CD8-positive, alpha-beta memory T cell (primary cell): ENCODE data around the gene TRAFD1. TPM values are rescaled to one million over a fixed set of nuclear protein-coding genes. Genes with fewer than 3 reads are reported as not detected.

Source experiments
- CTCF ChIA-PET: fragments of 350-600 bp; sonication (Branson Sonifier 250); formaldehyde crosslinking; loops from one replicate; lab custom pipeline; 2021; ENCODE audit warnings: antibody characterized with exemption; lab: Charles Lee
- POLR2A ChIA-PET: fragments of 350-600 bp; sonication (Branson Sonifier 250); formaldehyde crosslinking; loops from one replicate; lab custom pipeline; 2021; ENCODE audit warnings: antibody characterized with exemption; lab: Charles Lee
- DNase-seq, 5 donors: peaks; one replicate each; pipeline versions ENCODE4 v3.0.0 to v3.0.0-alpha.2; 2020 to 2022; ENCODE audit warnings: mixed read lengths in 1 of 5
- H3K27ac ChIP-seq: one replicate; pipeline ENCODE4 v1.7.0; 2013; ENCODE audit warnings: low read depth, mild to moderate bottlenecking, low read length, moderate library complexity
- H3K27me3 ChIP-seq: 2 replicates; pipeline ENCODE4 v1.7.0; 2013; ENCODE audit warnings: low read length, mild to moderate bottlenecking; ENCODE audit not compliant: insufficient read depth, poor library complexity, severe bottlenecking
- H3K36me3 ChIP-seq: 2 replicates; pipeline ENCODE4 v1.7.0; 2013; ENCODE audit warnings: mild to moderate bottlenecking, low read length, moderate library complexity; ENCODE audit not compliant: insufficient read depth
- H3K4me1 ChIP-seq: 2 replicates; pipeline ENCODE4 v1.7.0; 2013; ENCODE audit warnings: mild to moderate bottlenecking, low read length, moderate library complexity; ENCODE audit not compliant: insufficient read depth
- H3K4me3 ChIP-seq: 2 replicates; pipeline ENCODE4 v1.7.0; 2013; ENCODE audit warnings: mild to moderate bottlenecking, low read length
- H3K9me3 ChIP-seq: 2 replicates; pipeline ENCODE4 v1.7.0; 2013; ENCODE audit warnings: mild to moderate bottlenecking, low read length
- H3K27ac Mint-ChIP-seq, 8 donors: one replicate each; pipeline ENCODE4 v1.8.0; 2020 to 2021; ENCODE audit warnings: mixed read lengths in 8 of 8, mild to moderate bottlenecking in 6 of 8, inconsistent platforms in 3 of 8, moderate library complexity in 3 of 8
- H3K27me3 Mint-ChIP-seq, 2 donors: one replicate each; pipeline ENCODE4 v1.8.0; 2020 to 2021; ENCODE audit warnings: mixed read lengths in 2 of 2, mild to moderate bottlenecking in 1 of 2, moderate library complexity in 1 of 2
- H3K36me3 Mint-ChIP-seq, 3 donors: one replicate each; pipeline ENCODE4 v1.8.0; 2020 to 2021; ENCODE audit warnings: mixed read lengths in 3 of 3, inconsistent platforms in 1 of 3, mild to moderate bottlenecking in 1 of 3
- H3K4me1 Mint-ChIP-seq, 3 donors: one replicate each; pipeline ENCODE4 v1.8.0; 2020 to 2021; ENCODE audit warnings: mixed read lengths in 3 of 3, inconsistent platforms in 1 of 3, mild to moderate bottlenecking in 1 of 3
- H3K4me3 Mint-ChIP-seq, 7 donors: one replicate each; pipeline ENCODE4 v1.8.0; 2020 to 2021; ENCODE audit warnings: mixed read lengths in 7 of 7, mild to moderate bottlenecking in 6 of 7, moderate library complexity in 4 of 7, inconsistent platforms in 2 of 7
- H3K9me3 Mint-ChIP-seq, 5 donors: one replicate each; pipeline ENCODE4 v1.8.0; 2020 to 2022; ENCODE audit warnings: mixed read lengths in 5 of 5, mild to moderate bottlenecking in 3 of 5, moderate library complexity in 2 of 5, inconsistent platforms in 1 of 5
- polyA plus RNA-seq: library from polyadenylated mRNA; unstranded; fragments of 300-500 nt; fragmentation: Illumina TruSeq; gene quantifications from one replicate; pipeline ENCODE4 v1.2.3, GENCODE V29; 2021
- total RNA-seq, 2 experiments: library from RNA; stranded (reverse); gene quantifications; one replicate each; pipeline ENCODE4 v1.2.3, GENCODE V29; 2021

Gene TRAFD1
- total and polyA plus RNA-seq, 3 experiments from 2014 or later: 34.5 to 55.6 (median 34.5) TPM

DNA sequence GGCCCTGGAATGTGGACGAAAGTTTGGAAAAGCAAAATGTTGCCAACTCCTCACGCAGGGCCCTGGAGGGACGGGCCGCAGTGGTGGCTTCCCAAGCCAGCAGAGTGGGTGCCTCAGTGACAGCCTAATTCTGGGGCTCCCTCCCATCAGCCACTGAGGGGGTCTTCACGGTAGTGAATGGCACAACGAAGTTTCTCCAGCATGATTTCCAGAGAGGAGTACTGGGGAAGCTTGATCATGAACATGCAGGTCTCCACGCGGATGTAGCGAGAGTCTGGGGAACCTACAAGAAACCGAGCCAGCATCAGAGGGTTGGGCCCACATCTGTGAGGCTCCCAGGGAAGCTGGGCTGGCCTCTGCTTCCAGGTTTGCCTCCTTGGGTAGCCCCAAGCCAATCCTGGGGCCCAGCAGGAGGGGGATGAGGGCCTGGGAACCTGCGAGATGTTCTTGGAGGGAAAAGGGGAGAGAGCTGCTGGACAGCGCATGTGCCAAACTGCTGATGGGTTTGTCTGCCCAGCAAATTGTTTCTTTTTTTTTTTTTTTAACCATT lies 37.0 kb downstream of the TRAFD1 start:
- Histone ChIP-seq H3K36me3 (no peaks in the 10 kb centered on the region), H3K27me3 (no peaks in the 10 kb centered on the region), H3K4me1 (peaks cover 20% of the 10 kb centered on the region), H3K9me3 (peaks cover 8% of the 10 kb centered on the region), H3K27ac (no peak overlapping the region), H3K4me3 (no peak overlapping the region)
- Mint-ChIP-seq H3K4me3 (no peak overlapping the region), H3K9me3 (peaks cover 12 to 26% (median 20%) of the 10 kb centered on the region in 5 donors), H3K4me1 (peaks cover 28 to 42% (median 41%) of the 10 kb centered on the region in 3 donors), H3K27me3 (no peaks in the 10 kb centered on the region), H3K27ac (peak overlapping the region in 2 of 8 donors; percentile 27 to 45), H3K36me3 (peaks cover 26 to 61% (median 36%) of the 10 kb centered on the region in 3 donors)
- DNase-seq: no peak
- CTCF ChIA-PET: no interaction called here
- POLR2A ChIA-PET: interaction anchor here (0.6 kb wide), 1 partner anchor 106 kb away, joined by 5 read pairs; no protein-coding TSS in a partner anchor

DNA sequence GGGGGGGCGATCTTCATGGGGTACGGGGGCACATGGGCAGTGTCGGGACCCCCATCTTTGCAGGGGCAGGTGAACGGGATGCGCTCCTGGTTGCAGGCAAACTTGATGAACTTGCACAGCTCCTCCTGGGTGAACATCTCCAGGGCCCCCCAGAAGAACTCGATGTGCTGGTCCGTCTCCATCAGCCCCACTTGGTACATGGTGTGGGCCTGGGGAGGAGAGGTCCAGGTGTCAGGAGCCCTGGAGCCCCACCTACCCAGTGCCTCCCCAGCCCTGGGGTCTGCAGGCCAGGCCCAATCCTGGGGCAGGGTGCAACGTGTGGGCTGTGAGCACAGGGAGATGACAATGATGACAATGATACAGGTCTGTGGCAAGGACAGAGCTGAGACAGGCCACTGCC lies 37.7 kb downstream of the TRAFD1 start:
- no peak overlapping the region for H3K27ac ChIP-seq
- H3K4me1 ChIP-seq: peaks cover 18% of the 10 kb centered on the region
- no peaks in the 10 kb centered on the region for H3K36me3 ChIP-seq
- DNase-seq: no peak
- H3K27ac Mint-ChIP-seq: peak overlapping the region in 2 of 8 donors; percentile 50 to 73
- H3K36me3 Mint-ChIP-seq: peaks cover 19 to 54% (median 28%) of the 10 kb centered on the region in 3 donors
- H3K27me3 Mint-ChIP-seq: no peaks in the 10 kb centered on the region
- H3K4me1 Mint-ChIP-seq: peaks cover 21 to 35% (median 34%) of the 10 kb centered on the region in 3 donors
- H3K9me3 Mint-ChIP-seq: peaks cover 5 to 19% (median 13%) of the 10 kb centered on the region in 5 donors
- H3K9me3 ChIP-seq: peaks cover 8% of the 10 kb centered on the region
- H3K27me3 ChIP-seq: no peaks in the 10 kb centered on the region
- H3K4me3 Mint-ChIP-seq: no peak overlapping the region
- no peak overlapping the region for H3K4me3 ChIP-seq
- CTCF ChIA-PET: interaction anchor here (0.6 kb wide), 1 partner anchor 56 kb away, joined by 3 read pairs; no protein-coding TSS in a partner anchor
- POLR2A ChIA-PET: interaction anchor here (0.6 kb wide), 1 partner anchor 107 kb away, joined by 5 read pairs; no protein-coding TSS in a partner anchor

DNA sequence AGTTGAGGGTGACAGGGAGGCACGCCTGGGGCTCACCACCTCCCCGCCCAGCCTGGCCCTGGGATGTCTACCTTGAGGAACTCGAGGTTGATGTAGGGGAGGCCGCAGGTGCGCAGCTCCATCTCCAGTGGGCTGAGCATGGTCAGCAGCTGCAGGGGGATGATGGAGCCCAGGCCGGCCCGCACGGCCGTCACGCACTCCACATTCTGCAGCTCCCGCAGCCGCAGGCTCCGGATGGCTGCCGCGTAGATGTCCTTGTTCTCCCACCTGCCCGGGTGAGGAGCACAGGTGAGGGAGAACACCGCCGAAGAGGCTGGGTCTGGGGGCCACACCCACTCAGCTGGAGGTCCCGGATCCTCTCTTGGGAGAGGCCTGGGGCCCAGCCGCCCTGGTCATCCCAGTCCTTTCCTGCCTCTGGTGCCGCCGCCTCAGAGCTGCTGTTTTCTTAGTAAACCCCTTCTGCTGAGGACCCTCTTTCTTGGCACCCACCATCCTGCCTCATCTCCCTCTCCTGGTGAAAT lies 38.2 kb downstream of the TRAFD1 start:
- Histone ChIP-seq H3K27ac (no peak overlapping the region), H3K4me1 (peaks cover 14% of the 10 kb centered on the region), H3K36me3 (no peaks in the 10 kb centered on the region), H3K9me3 (peaks cover 8% of the 10 kb centered on the region), H3K27me3 (no peaks in the 10 kb centered on the region), H3K4me3 (no peak overlapping the region)
- peaks cover 16 to 49% (median 24%) of the 10 kb centered on the region in 3 donors for H3K36me3 Mint-ChIP-seq
- no peaks in the 10 kb centered on the region for H3K27me3 Mint-ChIP-seq
- DNase-seq: no peak
- CTCF ChIA-PET: interaction anchor here (0.6 kb wide), 2 partner anchors 10 to 56 kb away, joined by 3 read pairs; no protein-coding TSS in a partner anchor
- H3K4me3 Mint-ChIP-seq: no peak overlapping the region
- peak overlapping the region in 1 of 8 donors; percentile 76 for H3K27ac Mint-ChIP-seq
- H3K4me1 Mint-ChIP-seq: peaks cover 17 to 30% (median 29%) of the 10 kb centered on the region in 3 donors
- POLR2A ChIA-PET: no interaction called here
- peaks cover under 1 to 14% (median 8%) of the 10 kb centered on the region in 5 donors for H3K9me3 Mint-ChIP-seq

DNA sequence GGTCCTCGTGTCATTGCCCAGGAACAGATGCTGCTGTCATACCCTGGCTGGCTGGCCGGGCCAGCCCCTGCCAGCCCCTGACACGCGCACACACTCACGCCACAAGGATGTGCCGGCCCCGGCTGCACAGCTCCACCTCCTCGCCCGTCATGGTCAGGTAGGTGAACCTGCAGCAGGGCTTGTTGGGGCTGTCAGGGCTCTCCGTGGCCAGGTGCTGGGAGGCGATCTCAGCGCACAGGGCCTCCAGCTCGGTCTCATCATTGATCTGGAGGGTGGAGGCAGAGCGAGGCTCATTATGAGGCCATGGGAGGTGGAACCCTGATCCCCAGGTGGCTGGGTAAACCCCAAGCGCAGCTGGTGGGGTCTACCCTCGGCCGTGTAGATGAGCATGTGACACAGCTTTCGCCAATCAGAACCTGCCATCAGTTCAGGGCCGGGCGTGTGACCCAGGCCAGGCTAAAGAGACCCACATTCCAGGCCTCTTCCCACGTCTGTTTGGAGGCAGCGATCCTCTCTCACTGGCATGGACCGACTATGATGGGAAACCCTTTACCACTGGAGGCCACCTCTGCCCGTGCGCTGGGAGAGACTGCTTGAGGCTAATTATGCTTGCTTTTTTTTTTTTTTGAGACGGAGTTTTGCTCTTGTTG lies 38.8 kb downstream of the TRAFD1 start:
- Mint-ChIP-seq H3K4me3 (no peak overlapping the region), H3K4me1 (peaks cover 10 to 24% (median 23%) of the 10 kb centered on the region in 3 donors)
- POLR2A ChIA-PET: interaction anchor here (0.7 kb wide), 1 partner anchor 34 kb away, joined by 4 read pairs; no protein-coding TSS in a partner anchor

DNA sequence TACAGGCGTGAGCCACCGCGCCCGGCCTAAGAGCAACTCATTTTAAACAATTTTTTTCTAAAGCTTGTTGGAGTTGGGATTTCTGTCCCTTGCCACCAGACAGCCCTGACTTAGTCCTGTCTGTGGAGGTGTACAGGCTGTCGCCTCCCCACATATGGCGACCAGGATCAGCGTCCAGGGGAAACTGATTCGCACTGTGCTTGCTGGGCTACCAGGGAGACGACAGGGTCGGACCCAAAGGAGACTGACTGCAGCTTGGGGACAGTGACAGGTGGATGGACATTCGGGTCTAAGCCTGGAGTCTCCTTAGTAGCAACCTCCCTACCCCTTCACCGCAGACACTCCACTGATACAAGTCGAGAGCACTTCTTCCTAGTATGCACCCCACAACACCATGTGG lies 40.3 kb downstream of the TRAFD1 start:
- Histone ChIP-seq H3K27ac (no peak overlapping the region), H3K27me3 (no peaks in the 10 kb centered on the region), H3K4me3 (no peak overlapping the region), H3K9me3 (no peaks in the 10 kb centered on the region), H3K4me1 (no peaks in the 10 kb centered on the region), H3K36me3 (no peaks in the 10 kb centered on the region)
- ChIA-PET CTCF (no interaction called here), POLR2A (no interaction called here)
- Mint-ChIP-seq H3K27ac (peak overlapping the region in 5 of 8 donors; percentile 6 to 77 (median 61)), H3K4me3 (no peak overlapping the region), H3K27me3 (no peaks in the 10 kb centered on the region), H3K36me3 (peaks cover 9 to 40% (median 10%) of the 10 kb centered on the region in 3 donors), H3K9me3 (no peaks in the 10 kb centered on the region), H3K4me1 (peaks cover 10 to 21% (median 16%) of the 10 kb centered on the region in 3 donors)
- no peak for DNase-seq

More for the DNA sequence above, 38.8 kb downstream of the TRAFD1 start:
- CTCF ChIA-PET: interaction anchor here (0.6 kb wide), 1 partner anchor 10 kb away, joined by 3 read pairs; no protein-coding TSS in a partner anchor
- peak overlapping the region in 1 of 8 donors; percentile 76 for H3K27ac Mint-ChIP-seq
- Histone ChIP-seq H3K36me3 (no peaks in the 10 kb centered on the region), H3K27me3 (no peaks in the 10 kb centered on the region), H3K4me1 (peaks cover 8% of the 10 kb centered on the region), H3K27ac (no peak overlapping the region), H3K4me3 (no peak overlapping the region), H3K9me3 (peaks cover 8% of the 10 kb centered on the region)
- H3K9me3 Mint-ChIP-seq: peaks cover 0 to 8% (median 4%) of the 10 kb centered on the region in 5 donors
- no peak for DNase-seq
- no peaks in the 10 kb centered on the region for H3K27me3 Mint-ChIP-seq
- H3K36me3 Mint-ChIP-seq: peaks cover 16 to 45% (median 18%) of the 10 kb centered on the region in 3 donors

DNA sequence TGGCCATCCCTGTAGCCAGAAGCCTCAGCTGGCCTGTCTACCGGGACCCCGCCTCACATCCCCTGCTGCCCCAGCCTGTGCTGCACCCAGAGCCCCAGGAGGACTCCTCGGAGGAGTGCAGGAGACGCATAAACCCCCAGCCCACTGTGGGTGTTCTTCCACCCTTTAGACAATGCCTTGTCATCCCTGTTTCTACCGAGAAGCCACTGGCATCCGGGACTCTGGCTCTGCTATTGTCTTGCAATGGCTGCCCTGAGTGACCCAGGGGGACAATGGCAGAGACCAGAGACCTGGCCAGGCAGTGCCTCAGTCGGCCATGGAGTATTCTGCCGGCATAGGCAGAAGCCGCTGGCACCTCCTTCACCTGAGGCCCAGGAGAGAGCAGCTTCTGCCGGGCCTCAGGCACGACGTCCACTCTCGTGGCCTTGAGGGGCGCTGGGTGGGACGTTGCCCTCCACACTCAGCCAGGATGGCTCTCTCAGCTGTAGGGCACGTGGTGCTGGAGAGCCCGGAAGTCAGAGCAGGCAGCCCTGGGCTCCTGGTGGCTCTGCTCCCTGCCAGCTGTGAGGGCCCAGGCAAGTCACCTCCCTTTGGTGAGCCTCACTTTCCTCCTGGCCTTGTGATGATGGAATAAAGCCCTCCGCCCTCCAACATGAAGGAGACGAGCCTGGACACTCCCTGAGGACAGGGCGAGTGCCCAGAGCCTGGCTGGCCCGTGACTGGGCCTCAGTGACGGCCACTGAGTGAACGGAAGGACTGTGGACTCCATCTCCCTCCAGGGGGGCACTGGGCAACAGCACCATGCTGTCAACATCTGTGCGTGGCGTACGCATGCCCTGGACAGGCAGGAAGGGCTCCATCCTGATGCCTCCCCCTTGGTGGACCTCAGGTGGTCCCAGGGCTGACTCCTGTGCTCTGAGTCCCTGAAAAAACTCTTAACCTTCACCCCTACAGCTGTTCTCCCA lies 41.0 kb downstream of the TRAFD1 start:
- H3K9me3 ChIP-seq: no peaks in the 10 kb centered on the region
- H3K36me3 ChIP-seq: no peaks in the 10 kb centered on the region
- H3K4me1 ChIP-seq: no peaks in the 10 kb centered on the region
- no peaks in the 10 kb centered on the region for H3K27me3 ChIP-seq
- no peaks in the 10 kb centered on the region for H3K9me3 Mint-ChIP-seq
- no peak overlapping the region for H3K27ac ChIP-seq
- ChIA-PET POLR2A (no interaction called here), CTCF (no interaction called here)
- no peak for DNase-seq
- peaks cover 7 to 19% (median 10%) of the 10 kb centered on the region in 3 donors for H3K4me1 Mint-ChIP-seq
- peaks cover 4 to 39% (median 6%) of the 10 kb centered on the region in 3 donors for H3K36me3 Mint-ChIP-seq
- no peak overlapping the region for H3K4me3 ChIP-seq
- H3K4me3 Mint-ChIP-seq: no peak overlapping the region
- H3K27ac Mint-ChIP-seq: peak overlapping the region in 4 of 8 donors; percentile 17 to 77 (median 65)
- no peaks in the 10 kb centered on the region for H3K27me3 Mint-ChIP-seq

DNA sequence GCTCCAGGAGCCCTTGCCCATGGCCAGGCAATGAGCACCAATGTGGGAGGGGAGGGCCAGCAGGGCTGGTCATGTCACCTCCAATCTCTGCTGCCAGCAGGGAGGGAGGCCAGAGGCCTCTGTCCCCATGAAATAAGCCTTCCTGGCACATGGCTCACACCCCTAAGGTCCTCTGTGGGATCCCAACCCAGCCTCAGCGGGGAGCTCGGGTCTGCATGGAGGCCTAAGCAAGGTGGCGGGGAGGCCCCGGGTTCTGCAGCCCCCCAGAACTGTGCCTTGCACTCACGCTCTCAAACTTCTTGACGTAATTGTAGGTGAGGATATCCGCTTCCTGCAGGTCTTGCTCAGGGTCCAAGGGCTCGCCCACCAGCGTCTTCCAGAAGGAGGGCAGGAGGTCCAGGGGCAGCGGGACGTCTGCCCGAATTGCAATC lies 41.7 kb downstream of the TRAFD1 start:
- POLR2A ChIA-PET: no interaction called here
- Histone ChIP-seq H3K4me3 (no peak overlapping the region), H3K9me3 (no peaks in the 10 kb centered on the region), H3K36me3 (no peaks in the 10 kb centered on the region), H3K27me3 (no peaks in the 10 kb centered on the region), H3K4me1 (no peaks in the 10 kb centered on the region), H3K27ac (no peak overlapping the region)
- peaks cover 0 to 37% (median 3%) of the 10 kb centered on the region in 3 donors for H3K36me3 Mint-ChIP-seq
- peak overlapping the region in 1 of 8 donors; percentile 50 for H3K27ac Mint-ChIP-seq
- no peaks in the 10 kb centered on the region for H3K9me3 Mint-ChIP-seq
- no peak for DNase-seq
- peaks cover 7 to 15% (median 7%) of the 10 kb centered on the region in 3 donors for H3K4me1 Mint-ChIP-seq
- no peaks in the 10 kb centered on the region for H3K27me3 Mint-ChIP-seq
- CTCF ChIA-PET: interaction anchor here (2.1 kb wide), 1 partner anchor 9 kb away, joined by 6 read pairs; no protein-coding TSS in a partner anchor
- H3K4me3 Mint-ChIP-seq: no peak overlapping the region
